ENCODE results near the gene FRRS1L. TPM values are rescaled to one million over a fixed set of nuclear protein-coding genes. Genes with fewer than 3 reads are reported as not detected.

Gene FRRS1L
- total RNA-seq, 1 donor from 2014 or later, result 7.2 TPM

DNA sequence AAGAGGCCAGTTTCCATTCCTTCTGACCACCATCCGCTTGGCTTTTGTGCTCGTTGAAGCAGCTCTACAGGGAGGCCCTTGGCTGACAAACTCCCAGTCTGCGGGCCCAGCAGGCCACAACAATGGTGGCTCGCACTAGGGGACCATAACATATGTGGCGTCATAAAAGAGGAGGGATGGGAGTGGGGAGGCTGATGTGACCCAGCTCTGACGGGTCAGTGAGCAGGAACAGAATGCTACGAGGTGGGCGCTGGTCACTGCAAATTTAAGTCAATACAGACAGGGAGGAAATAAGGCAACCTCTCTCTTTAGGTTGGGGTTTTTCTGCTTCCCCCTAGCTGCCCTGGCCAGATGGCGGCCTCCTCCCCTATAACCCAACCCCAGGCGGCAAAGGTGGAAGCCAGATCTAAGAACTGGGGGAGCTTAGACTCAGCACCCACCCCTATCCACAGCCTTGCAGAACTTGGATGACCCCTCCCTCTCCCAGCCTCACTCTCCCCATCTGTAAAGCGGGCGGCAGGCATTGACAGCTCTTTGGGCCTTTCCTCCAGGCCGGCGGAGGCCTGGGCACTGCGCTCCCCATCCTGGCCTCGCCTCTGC, 778 bp downstream of the FRRS1L start:
- peaks cover 62% of the 10 kb centered on the region for H3K27me3 Mint-ChIP-seq
- DNase-seq (ENCODE audit: extremely low spot score, unreplicated experiment), result no peak

DNA sequence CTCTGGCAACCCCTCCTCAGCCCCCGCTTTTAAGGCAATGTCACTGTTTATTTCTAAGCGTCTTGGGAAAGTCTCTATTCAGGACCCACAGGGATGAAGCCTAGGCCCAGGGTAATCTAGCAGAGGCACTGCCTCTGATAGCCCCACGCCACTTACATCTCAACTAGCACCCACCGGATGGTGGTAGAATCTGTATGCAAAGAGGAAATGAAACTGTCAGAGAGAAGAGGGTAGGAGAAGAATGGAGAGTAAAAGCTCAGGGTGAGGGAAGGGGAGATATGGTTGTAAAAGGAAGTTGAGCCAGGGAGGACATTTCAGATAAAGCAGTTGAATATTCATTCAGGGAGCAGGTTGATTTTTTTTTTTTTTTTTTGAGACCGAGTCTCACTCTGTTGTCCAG, 3.0 kb downstream of the FRRS1L start:
- Mint-ChIP-seq H3K4me1 (ENCODE audit: unreplicated experiment) (peaks cover 11% of the 10 kb centered on the region), H3K27me3 (peaks cover 54% of the 10 kb centered on the region), H3K36me3 (no peaks in the 10 kb centered on the region), H3K9me3 (peaks cover 11% of the 10 kb centered on the region), H3K27ac (no peak overlapping the region), H3K4me3 (no peak overlapping the region)
- TF ChIP-seq, protein P1, sequence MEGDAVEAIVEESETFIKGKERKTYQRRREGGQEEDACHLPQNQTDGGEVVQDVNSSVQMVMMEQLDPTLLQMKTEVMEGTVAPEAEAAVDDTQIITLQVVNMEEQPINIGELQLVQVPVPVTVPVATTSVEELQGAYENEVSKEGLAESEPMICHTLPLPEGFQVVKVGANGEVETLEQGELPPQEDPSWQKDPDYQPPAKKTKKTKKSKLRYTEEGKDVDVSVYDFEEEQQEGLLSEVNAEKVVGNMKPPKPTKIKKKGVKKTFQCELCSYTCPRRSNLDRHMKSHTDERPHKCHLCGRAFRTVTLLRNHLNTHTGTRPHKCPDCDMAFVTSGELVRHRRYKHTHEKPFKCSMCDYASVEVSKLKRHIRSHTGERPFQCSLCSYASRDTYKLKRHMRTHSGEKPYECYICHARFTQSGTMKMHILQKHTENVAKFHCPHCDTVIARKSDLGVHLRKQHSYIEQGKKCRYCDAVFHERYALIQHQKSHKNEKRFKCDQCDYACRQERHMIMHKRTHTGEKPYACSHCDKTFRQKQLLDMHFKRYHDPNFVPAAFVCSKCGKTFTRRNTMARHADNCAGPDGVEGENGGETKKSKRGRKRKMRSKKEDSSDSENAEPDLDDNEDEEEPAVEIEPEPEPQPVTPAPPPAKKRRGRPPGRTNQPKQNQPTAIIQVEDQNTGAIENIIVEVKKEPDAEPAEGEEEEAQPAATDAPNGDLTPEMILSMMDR (conservative IDR thresholded peaks at IDR 0.05), result no peak
- no peak for DNase-seq (ENCODE audit: extremely low spot score, unreplicated experiment)

More for the DNA sequence above, 778 bp downstream of the FRRS1L start:
- peak overlapping the region; percentile 80 for H3K4me3 Mint-ChIP-seq
- H3K9me3 Mint-ChIP-seq, result peaks cover 11% of the 10 kb centered on the region
- H3K27ac Mint-ChIP-seq, result no peak overlapping the region
- TF ChIP-seq, protein P1 (conservative IDR thresholded peaks at IDR 0.05), result no peak
- peaks cover 4% of the 10 kb centered on the region for H3K4me1 Mint-ChIP-seq (ENCODE audit: unreplicated experiment)
- no peaks in the 10 kb centered on the region for H3K36me3 Mint-ChIP-seq

DNA sequence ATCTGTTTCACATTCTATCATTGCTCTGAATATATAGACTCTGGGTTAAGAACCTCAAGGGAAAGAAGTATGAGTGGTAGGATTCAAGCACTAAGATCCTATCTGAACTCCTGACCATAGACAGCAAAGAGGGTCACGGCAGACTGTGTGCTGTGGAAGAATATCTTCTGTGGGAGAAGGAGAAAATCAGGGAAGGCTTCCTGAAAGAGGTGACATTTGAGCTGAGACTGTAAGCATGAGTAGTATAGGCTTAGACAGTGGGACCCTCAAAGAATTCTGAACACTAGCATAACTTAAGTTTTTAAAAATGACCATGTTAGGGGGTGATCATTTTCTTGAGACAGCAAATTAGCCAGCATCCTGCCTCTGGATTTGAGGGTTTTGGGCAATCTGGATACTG, 3.9 kb downstream of the FRRS1L start:
- Mint-ChIP-seq H3K4me1 (ENCODE audit: unreplicated experiment) (peaks cover 11% of the 10 kb centered on the region), H3K36me3 (no peaks in the 10 kb centered on the region), H3K27me3 (peaks cover 49% of the 10 kb centered on the region), H3K9me3 (peaks cover 11% of the 10 kb centered on the region), H3K4me3 (no peak overlapping the region), H3K27ac (no peak overlapping the region)
- TF ChIP-seq, protein P1 (conservative IDR thresholded peaks at IDR 0.05), result no peak
- no peak for DNase-seq (ENCODE audit: extremely low spot score, unreplicated experiment)

DNA sequence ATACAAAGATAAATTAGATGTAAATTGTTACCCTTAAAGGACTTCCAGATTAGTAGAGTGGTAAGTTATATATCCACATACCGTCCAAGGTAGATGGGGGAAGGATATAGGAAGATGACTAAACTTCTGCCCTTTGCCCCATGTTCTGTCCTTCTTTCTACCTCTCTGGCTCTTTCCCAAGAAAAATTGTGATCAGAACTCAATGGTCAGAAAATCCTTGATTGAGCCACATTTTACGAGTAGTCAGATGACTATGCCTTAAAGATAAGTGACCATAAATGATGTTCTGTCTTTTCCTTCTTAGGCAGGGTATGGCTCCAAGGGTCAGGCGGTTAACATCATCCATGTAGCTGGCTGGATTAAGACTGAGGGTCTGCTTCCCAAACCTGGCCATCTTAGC, 4.4 kb downstream of the FRRS1L start:
- no peak overlapping the region for H3K27ac Mint-ChIP-seq
- H3K27me3 Mint-ChIP-seq, result peaks cover 44% of the 10 kb centered on the region
- peaks cover 11% of the 10 kb centered on the region for H3K4me1 Mint-ChIP-seq (ENCODE audit: unreplicated experiment)
- H3K4me3 Mint-ChIP-seq, result no peak overlapping the region
- no peak for DNase-seq (ENCODE audit: extremely low spot score, unreplicated experiment)
- H3K36me3 Mint-ChIP-seq, result no peaks in the 10 kb centered on the region
- TF ChIP-seq, protein P1 (conservative IDR thresholded peaks at IDR 0.05), result no peak
- H3K9me3 Mint-ChIP-seq, result peaks cover 11% of the 10 kb centered on the region

DNA sequence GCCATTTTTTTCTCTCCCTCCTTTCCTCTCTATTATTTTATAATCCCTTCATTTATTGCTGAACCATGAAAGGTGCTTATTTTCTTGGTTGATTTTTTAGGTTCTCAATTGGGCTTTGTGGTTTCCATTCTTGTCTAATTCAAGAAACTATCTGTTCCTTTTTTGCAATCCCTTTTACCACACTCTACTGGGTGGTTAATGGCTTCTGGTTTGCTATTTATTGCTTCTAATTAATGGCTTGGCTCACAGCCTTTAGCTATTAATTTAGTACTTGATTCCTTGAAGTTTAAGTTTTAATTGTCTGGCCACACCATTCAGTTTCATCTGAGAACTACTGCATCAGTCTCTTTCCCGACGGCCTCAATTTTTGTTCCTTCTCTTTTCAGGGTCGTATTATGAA, 5.6 kb downstream of the FRRS1L start:
- Mint-ChIP-seq H3K27ac (no peak overlapping the region), H3K4me3 (no peak overlapping the region), H3K9me3 (peaks cover 11% of the 10 kb centered on the region)

More for the DNA sequence above, 5.6 kb downstream of the FRRS1L start:
- DNase-seq (ENCODE audit: extremely low spot score, unreplicated experiment), result no peak
- H3K27me3 Mint-ChIP-seq, result peaks cover 36% of the 10 kb centered on the region
- H3K4me1 Mint-ChIP-seq (ENCODE audit: unreplicated experiment), result peaks cover 6% of the 10 kb centered on the region
- TF ChIP-seq, protein P1 (conservative IDR thresholded peaks at IDR 0.05), result no peak
- no peaks in the 10 kb centered on the region for H3K36me3 Mint-ChIP-seq
